Ascending aorta (tissue), 2 donors: ENCODE data around the gene NAV2. TPM values are rescaled to one million over a fixed set of nuclear protein-coding genes. Genes with fewer than 3 reads are reported as not detected.

Experiments used
- DNase-seq, 2 donors: peaks; one replicate each; pipeline ENCODE4 v3.0.0-alpha.2; 2019; ENCODE audit warnings: low spot score in 2 of 2
- H3K27ac ChIP-seq, 2 donors: fragments of 200-600 bp; sonication (generic); one replicate each; pipeline ENCODE4 v1.5.1; 2016 to 2017; ENCODE audit warnings: mild to moderate bottlenecking in 1 of 2
- H3K27me3 ChIP-seq: fragments of 200-600 bp; sonication (generic); one replicate; pipeline ENCODE4 v1.5.1; 2017
- H3K36me3 ChIP-seq, 2 donors: fragments of 200-600 bp; sonication (generic); one replicate each; pipeline ENCODE4 v1.5.1; 2016
- H3K4me1 ChIP-seq, 2 donors: fragments of 200-600 bp; sonication (generic); one replicate each; pipeline ENCODE4 v1.5.1; 2016 to 2017; ENCODE audit warnings: mild to moderate bottlenecking in 1 of 2
- H3K4me3 ChIP-seq, 2 donors: fragments of 200-600 bp; sonication (generic); one replicate each; pipeline ENCODE4 v1.5.1; 2016 to 2017; ENCODE audit warnings: mild to moderate bottlenecking in 1 of 2
- H3K9me3 ChIP-seq, 2 donors: fragments of 200-600 bp; sonication (generic); one replicate each; pipeline ENCODE4 v1.5.1; 2016
- intact Hi-C: fragments of 100-400 bp; cut with DNase I; formaldehyde crosslinking; loops from one replicate; pipeline ENCODE4 v1.15.1; 2023
- total RNA-seq: library from RNA; depleted of rRNA; stranded (reverse); fragments of >200 nt; gene quantifications from one replicate; pipeline ENCODE4 v1.1.0, GENCODE V29; 2016
- TF ChIP-seq, protein P1 (sequence below), 3 experiments: fragments of 200-600 bp in 2 of 3; fragments of 450-650 bp in 1 of 3; sonication (generic) in 2 of 3; IDR thresholded peaks; one replicate each; pipeline ENCODE4 v1.5.1; 2016 to 2019; ENCODE audit warnings: antibody characterized with exemption in 3 of 3, mild to moderate bottlenecking in 1 of 3, moderate library complexity in 1 of 3

Gene NAV2
- total RNA-seq, 1 donor from 2014 or later: 62.6 TPM

DNA sequence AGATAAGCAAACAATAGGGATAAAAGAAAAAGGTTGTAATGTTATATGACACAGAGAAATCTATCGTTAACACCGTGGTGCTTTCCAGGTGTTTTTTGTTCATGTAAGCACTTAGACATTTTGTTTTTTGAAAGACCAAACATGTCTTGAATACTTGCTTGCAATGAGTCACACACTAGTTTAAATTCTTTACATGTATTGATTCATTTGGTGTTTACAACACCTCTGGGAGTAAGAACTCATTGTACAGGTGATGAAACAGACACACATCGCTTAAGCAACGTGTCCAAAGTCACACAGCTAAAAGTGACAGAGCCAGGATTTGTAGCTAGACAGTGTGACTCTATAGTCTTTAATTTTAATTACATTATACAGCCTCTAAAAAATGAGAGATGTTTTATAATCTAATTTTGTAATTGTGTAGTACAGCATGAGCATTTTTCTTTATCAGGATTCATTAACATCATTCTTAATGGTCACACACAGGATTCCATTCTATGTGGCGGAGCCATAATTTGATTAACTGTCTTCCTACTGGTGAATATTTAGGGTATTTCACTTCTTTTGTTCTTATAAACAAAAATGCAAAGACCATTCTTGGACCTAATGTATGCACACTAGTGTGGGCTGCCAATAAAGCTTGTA is 298.8 kb downstream of the NAV2 start:
- Histone ChIP-seq H3K27ac (no peak overlapping the region), H3K27me3 (no peaks in the 10 kb centered on the region), H3K4me1 (peaks cover 7 to 13% of the 10 kb centered on the region in 2 donors), H3K4me3 (no peak overlapping the region), H3K36me3 (peaks cover 0 to 13% of the 10 kb centered on the region in 2 donors), H3K9me3 (no peaks in the 10 kb centered on the region)
- no peak for DNase-seq
- intact Hi-C loops: no loop called here
- TF ChIP-seq, protein P1, sequence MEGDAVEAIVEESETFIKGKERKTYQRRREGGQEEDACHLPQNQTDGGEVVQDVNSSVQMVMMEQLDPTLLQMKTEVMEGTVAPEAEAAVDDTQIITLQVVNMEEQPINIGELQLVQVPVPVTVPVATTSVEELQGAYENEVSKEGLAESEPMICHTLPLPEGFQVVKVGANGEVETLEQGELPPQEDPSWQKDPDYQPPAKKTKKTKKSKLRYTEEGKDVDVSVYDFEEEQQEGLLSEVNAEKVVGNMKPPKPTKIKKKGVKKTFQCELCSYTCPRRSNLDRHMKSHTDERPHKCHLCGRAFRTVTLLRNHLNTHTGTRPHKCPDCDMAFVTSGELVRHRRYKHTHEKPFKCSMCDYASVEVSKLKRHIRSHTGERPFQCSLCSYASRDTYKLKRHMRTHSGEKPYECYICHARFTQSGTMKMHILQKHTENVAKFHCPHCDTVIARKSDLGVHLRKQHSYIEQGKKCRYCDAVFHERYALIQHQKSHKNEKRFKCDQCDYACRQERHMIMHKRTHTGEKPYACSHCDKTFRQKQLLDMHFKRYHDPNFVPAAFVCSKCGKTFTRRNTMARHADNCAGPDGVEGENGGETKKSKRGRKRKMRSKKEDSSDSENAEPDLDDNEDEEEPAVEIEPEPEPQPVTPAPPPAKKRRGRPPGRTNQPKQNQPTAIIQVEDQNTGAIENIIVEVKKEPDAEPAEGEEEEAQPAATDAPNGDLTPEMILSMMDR (IDR thresholded peaks at IDR 0.05): no peak

DNA sequence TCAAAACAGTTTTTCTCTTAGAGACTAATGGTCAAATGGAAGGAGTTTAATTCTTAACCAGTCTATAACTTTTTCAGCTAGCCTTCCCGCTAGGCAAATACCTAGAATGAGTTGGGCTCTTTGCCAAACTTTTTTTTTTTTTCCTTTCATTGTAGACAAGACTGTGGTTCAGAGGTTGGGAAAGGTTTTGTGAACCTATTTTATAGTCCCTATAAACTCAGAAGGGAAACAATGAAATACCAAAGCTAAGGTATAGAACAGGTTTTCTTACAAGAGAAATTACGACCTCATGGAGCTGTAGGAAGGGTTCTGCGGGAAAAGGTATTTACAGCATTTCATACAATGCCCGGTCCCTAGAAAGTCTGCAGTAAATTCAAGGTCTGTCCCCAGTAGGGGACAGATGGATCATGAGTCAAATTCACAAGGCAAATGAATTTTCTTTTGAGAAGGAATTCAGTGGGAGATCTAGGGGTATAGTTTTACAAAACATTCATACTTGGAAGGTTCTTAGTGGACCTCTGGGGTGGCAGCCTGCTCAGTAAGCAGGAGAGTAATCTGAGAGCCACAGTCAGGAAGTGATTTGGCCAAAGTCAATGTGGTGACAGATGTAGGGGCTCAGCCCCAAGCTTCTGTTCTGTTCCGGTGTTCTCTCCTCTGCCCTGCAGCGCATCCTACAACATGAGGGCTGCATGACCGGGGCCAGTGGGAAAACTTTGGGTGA is 300.9 kb downstream of the NAV2 start:
- Histone ChIP-seq H3K4me1 (no peaks in the 10 kb centered on the region), H3K36me3 (peaks cover 0 to 5% of the 10 kb centered on the region in 2 donors), H3K4me3 (no peak overlapping the region), H3K9me3 (no peaks in the 10 kb centered on the region), H3K27ac (no peak overlapping the region), H3K27me3 (no peaks in the 10 kb centered on the region)
- DNase-seq: no peak
- TF ChIP-seq, protein P1 (IDR thresholded peaks at IDR 0.05): no peak
- intact Hi-C loops: no loop called here

DNA sequence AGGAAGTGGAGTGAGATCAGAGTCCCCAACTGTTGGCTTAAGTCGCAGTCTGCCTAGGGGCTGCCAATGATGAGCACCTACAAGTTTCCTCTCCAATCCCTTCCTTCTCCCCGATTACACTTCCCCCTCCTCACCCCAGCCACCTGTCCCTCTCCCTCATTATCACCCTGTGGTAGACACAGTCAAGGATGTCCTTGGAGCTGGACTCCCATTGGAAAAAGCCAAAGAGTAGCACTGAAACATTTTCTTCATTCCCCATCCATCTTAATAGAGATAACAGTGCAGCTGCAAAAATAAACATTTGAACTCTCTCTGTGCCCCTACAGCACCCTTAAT is 301.4 kb downstream of the NAV2 start:
- no peaks in the 10 kb centered on the region for H3K9me3 ChIP-seq
- no peak overlapping the region for H3K27ac ChIP-seq
- DNase-seq: no peak
- peaks cover 0 to 5% of the 10 kb centered on the region in 2 donors for H3K36me3 ChIP-seq
- H3K4me3 ChIP-seq: no peak overlapping the region
- H3K27me3 ChIP-seq: no peaks in the 10 kb centered on the region
- TF ChIP-seq, protein P1 (IDR thresholded peaks at IDR 0.05): no peak
- no peaks in the 10 kb centered on the region for H3K4me1 ChIP-seq
- intact Hi-C loops: no loop called here

DNA sequence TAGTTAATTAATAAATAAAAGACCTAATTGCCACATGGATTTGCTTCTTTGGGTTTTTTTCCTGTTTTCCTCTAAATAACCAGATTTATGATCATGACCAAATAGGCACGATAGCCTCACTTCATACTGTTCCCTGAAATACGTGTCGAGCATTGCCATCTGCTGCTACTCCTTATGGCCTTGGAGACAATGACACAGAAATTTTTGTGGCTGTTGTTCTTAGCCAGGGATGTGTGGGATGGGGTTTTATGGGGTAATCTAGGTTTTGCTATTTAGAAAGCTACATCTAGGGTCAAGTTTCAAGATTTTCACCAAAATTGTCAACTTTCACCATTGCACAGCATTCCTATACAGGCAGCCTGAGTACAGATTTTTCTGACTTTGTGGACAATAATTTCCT is 302.5 kb downstream of the NAV2 start:
- intact Hi-C loops: no loop called here
- H3K36me3 ChIP-seq: peaks cover 0 to 5% of the 10 kb centered on the region in 2 donors
- H3K9me3 ChIP-seq: no peaks in the 10 kb centered on the region
- no peak overlapping the region for H3K27ac ChIP-seq
- TF ChIP-seq, protein P1 (IDR thresholded peaks at IDR 0.05): no peak
- no peak for DNase-seq
- no peaks in the 10 kb centered on the region for H3K27me3 ChIP-seq
- no peaks in the 10 kb centered on the region for H3K4me1 ChIP-seq
- H3K4me3 ChIP-seq: no peak overlapping the region

DNA sequence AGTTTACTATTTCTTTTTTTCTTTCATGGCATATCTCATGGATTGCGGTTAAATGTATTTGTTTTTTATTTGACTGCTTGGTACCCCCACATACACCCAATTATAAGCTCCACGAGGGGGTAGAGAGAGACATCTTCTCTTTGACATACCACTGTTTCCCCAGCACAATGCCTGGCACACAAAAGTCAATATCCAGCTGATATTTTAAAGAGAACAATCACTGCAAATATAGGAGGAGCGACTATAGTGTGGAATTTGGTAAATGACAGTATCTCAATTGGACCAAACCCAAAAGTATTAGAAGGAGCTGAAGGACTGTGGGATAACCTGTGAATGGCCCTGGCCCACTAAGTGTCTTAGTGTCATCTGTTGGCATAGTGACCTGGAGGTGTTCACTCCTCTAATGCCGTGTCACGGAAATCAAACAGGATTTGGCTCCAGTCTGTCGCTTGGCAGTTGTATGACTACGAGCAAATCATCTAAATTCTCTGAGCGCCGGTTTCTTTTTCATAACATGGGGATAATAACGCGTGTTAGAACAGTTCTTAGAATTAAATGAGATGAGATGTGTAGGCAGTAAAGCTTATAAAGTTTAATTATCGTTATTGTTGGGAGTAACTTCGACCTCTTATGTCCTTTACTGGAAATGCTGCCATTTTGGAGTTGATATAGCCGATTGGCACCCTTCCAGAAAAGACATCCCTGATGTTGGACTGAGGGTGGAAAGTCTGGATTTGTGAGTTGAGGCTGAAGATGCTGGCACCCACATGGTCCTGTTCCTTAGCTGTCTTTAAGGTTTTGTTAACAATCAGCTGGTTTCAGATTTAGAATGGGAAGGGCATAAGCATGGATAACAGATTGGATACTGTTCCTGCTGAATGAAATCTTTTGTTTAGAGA is 303.1 kb downstream of the NAV2 start:
- Histone ChIP-seq H3K27ac (no peak overlapping the region), H3K9me3 (no peaks in the 10 kb centered on the region), H3K27me3 (no peaks in the 10 kb centered on the region), H3K4me1 (no peaks in the 10 kb centered on the region), H3K4me3 (no peak overlapping the region), H3K36me3 (peaks cover 0 to 5% of the 10 kb centered on the region in 2 donors)
- TF ChIP-seq, protein P1 (IDR thresholded peaks at IDR 0.05): no peak
- intact Hi-C loops: no loop called here
- DNase-seq: no peak
